Epithelial cell of proximal tubule (primary cell): Measurements from ENCODE around the gene GASK1A. TPM values are rescaled to one million over a fixed set of nuclear protein-coding genes. Genes with fewer than 3 reads are reported as not detected.

Source experiments
- DNase-seq: peaks from one replicate; pipeline ENCODE4 v3.0.0-alpha.2; 2011; ENCODE audit warnings: low read depth
- H3K4me3 ChIP-seq: 2 replicates; pipeline ENCODE4 v1.5.1; 2011; ENCODE audit warnings: low read depth, mild to moderate bottlenecking, low read length
- total RNA-seq: library from RNA; depleted of rRNA; stranded (reverse); fragments of >200 nt; gene quantifications from 2 replicates; pipeline ENCODE4 v1.2.3, GENCODE V29; 2015
- TF ChIP-seq, protein P1 (sequence below): conservative IDR thresholded peaks from 2 replicates; pipeline ENCODE4 v1.5.1; 2012; ENCODE audit warnings: low read depth, mild to moderate bottlenecking, low read length

GASK1A gene
- total RNA-seq, 1 donor from 2014 or later, result 1.1 TPM

DNA sequence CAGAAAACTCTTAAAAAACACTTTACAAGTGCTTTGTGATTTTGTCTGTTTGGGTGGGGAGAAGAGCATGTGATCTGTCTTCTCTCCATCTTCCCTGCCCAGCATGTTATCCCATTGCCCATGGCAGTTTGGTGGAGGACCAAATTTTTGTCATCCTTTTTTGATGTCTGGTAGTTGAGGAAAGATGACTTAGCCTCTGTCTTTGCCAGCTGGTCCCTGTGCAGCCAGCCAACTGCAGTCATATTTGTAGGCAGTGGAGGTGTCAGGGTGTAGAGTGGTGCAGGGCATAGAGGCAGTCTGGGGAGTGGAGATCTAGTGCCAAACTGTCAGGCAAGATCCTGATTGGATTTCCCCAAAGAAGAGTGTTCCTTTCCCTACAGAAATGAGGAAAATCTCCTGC lies 40.7 kb downstream of the GASK1A start:
- DNase-seq, result no peak
- no peak overlapping the region for H3K4me3 ChIP-seq
- TF ChIP-seq, protein P1, sequence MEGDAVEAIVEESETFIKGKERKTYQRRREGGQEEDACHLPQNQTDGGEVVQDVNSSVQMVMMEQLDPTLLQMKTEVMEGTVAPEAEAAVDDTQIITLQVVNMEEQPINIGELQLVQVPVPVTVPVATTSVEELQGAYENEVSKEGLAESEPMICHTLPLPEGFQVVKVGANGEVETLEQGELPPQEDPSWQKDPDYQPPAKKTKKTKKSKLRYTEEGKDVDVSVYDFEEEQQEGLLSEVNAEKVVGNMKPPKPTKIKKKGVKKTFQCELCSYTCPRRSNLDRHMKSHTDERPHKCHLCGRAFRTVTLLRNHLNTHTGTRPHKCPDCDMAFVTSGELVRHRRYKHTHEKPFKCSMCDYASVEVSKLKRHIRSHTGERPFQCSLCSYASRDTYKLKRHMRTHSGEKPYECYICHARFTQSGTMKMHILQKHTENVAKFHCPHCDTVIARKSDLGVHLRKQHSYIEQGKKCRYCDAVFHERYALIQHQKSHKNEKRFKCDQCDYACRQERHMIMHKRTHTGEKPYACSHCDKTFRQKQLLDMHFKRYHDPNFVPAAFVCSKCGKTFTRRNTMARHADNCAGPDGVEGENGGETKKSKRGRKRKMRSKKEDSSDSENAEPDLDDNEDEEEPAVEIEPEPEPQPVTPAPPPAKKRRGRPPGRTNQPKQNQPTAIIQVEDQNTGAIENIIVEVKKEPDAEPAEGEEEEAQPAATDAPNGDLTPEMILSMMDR, result no peak

DNA sequence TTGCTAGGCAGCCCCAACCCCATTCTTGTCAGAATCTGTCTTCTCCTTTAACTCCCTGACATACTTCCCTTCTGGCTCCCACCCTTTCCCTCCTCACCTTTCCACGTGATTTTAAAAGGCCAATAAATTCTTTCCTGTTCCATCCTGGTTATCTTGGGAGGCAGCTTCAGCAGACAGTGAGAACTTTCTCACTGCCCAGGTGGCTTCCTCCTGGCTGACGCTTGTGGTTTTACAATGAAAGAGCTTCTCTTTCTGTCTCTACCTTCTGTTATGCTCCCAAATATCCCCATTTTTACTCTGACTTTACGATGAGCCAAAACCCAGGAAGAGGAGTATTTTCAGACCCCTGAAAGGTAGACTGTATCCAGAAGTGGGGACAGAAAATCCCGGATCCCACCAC lies 42.1 kb downstream of the GASK1A start:
- no peak for DNase-seq
- TF ChIP-seq, protein P1, result no peak
- H3K4me3 ChIP-seq, result no peak overlapping the region

DNA sequence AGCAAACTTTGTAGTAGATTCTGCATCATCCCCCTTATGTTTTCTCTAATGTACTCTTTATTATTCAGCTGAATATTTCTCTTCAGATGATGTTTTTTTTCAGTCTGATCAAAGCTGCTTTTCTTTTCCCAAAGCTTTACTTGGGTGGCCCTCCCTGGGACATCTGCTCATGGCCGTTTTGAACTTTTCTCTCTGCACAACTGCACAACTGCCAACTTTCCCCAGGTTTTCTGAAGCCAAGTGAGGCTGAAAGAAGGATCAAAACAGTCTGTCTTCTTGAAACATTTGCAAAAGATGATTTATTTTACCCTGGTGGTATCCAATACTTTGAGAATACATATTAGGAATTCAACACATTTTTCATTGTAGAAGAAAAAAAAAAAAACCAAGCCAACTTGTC lies 43.0 kb downstream of the GASK1A start:
- DNase-seq, result no peak
- TF ChIP-seq, protein P1, result no peak

DNA sequence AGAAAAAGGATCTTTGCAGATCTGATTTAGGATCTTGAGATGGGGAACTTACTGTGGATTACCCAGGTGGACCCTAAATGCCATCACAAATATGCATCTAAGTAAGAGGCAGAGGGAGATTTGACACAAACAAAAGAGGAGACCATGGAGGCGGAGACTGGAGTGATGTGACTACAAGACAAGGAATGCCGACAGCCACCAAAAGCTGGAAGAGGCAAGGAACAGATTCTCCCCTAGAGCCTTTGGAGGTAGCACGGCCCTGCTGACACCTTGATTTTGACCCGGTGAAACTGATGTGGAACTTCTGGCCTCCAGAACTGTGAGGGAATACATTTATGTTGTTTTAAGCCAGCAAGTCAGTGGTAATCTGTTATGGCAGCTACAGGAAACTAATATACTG lies 44.0 kb downstream of the GASK1A start:
- TF ChIP-seq, protein P1, result no peak
- no peak overlapping the region for H3K4me3 ChIP-seq
- no peak for DNase-seq

More for the DNA sequence above, 43.0 kb downstream of the GASK1A start:
- H3K4me3 ChIP-seq, result no peak overlapping the region

DNA sequence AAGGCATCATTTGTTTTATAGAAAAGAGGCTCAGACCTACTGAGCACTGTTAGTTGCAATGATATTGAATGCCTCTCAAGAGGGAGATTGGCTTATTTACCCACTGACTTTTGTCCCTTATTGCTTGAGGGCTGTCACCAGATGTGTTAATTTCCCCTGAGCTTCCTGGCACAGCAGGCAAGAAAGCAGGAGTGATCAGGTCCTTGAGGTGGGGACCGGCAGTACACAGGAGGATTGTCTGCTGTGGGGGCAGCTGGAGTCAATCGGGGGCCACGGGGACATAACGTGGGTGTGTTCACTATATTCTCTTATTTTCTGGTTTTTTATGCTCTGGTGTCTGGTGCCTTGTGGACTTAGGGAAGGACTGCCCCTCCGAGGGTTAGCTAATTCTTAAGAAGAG lies 44.6 kb downstream of the GASK1A start:
- TF ChIP-seq, protein P1, result no peak
- DNase-seq, result no peak
- no peak overlapping the region for H3K4me3 ChIP-seq

DNA sequence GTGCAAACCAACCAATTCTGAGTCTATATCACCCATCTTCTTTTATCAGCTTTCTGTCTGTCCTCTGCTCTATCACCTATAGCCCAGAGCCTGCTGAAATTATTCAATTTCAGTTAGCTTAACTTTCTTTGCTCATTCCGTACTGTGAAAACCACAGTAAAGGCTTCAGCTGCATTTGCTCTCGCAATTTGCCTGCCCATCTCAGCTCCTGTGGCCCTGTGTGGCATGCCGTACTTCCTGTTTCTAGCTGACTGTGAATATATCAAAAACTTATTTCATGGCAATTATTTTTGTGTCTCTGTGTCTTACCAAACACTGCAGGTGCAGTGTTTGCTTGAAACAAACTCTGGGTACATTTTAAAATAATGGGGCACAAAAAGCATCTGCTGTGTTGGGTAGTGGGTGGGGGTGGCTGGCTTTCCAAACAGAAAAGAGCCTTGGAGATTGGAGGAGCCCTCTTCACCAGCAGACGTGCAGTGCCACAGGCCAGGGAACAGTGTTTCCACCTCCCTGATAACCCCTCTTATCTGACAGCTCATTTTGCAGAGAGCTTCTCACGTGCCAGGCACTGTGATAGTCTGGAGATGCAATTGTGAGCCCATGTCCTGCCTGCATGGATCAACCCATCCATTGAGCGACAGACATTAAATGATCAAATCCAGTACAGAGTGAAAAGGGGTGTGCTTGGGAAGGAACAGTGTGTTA lies 45.2 kb downstream of the GASK1A start:
- no peak for DNase-seq
- TF ChIP-seq, protein P1, result no peak
- no peak overlapping the region for H3K4me3 ChIP-seq

DNA sequence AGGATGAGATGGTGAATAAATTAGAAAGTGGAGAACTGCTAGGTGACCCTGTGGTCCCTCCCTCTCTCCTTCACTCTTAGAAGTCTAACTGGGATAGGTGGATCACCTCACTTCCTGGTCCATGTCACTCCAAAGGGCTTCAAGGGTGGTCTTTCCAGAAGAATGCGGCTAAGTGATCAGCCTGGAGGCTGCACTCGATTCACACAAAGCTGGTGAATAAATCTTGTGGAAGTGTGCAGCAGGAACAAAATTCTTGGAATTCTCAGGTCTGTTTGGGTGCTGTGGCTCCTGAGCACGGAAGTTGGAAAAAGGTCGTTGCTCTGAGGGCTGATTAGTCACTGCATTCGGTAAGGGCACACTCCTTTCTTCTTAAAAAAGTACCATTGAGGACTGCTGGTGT lies 46.3 kb downstream of the GASK1A start:
- DNase-seq, result no peak
- TF ChIP-seq, protein P1, result no peak

More for the DNA sequence above, 46.3 kb downstream of the GASK1A start:
- no peak overlapping the region for H3K4me3 ChIP-seq
